HL-60 (cell line): Measurements from ENCODE around the gene CREB3L1.

ENCODE experiments used
- TF ChIP-seq, protein P1 (sequence below): IDR thresholded peaks from one replicate; pipeline ENCODE4 v1.5.1; 2011; ENCODE audit warnings: low read length, control low read depth, inconsistent platforms; ENCODE audit not compliant: insufficient read depth
- TF ChIP-seq, protein P2 (sequence below): IDR thresholded peaks from 2 replicates; pipeline ENCODE4 v1.6.1; 2012; ENCODE audit warnings: low read depth; ENCODE audit not compliant: insufficient replicate concordance

DNA sequence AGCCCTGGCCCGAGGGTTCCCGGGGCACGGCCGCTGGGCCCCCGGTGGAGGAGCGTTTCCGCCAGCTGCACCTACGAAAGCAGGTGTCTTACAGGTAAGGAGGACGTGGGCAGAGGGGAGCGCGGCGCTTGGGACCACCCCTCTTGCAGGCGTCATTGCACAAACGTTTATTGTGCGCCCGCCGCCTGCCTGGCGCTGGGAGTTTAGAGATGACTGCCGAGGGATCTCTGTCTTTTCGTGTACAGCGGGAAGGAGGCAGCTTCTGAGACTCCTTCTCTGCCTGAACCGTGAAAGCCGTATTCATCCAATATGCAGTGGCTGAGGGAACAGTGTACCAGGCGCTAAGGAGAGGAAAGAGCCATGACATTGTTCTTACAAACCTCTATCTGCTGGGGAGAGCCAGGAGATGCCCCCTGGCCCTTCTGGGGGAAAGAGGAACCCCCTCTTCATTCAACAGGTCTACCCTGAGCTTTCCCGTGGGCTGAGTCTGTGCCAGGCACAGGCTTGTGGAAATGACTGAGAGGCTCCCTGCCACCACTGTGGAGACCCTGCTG lies 56.0 kb downstream of the CREB3L1 start:
- TF ChIP-seq, protein P1, sequence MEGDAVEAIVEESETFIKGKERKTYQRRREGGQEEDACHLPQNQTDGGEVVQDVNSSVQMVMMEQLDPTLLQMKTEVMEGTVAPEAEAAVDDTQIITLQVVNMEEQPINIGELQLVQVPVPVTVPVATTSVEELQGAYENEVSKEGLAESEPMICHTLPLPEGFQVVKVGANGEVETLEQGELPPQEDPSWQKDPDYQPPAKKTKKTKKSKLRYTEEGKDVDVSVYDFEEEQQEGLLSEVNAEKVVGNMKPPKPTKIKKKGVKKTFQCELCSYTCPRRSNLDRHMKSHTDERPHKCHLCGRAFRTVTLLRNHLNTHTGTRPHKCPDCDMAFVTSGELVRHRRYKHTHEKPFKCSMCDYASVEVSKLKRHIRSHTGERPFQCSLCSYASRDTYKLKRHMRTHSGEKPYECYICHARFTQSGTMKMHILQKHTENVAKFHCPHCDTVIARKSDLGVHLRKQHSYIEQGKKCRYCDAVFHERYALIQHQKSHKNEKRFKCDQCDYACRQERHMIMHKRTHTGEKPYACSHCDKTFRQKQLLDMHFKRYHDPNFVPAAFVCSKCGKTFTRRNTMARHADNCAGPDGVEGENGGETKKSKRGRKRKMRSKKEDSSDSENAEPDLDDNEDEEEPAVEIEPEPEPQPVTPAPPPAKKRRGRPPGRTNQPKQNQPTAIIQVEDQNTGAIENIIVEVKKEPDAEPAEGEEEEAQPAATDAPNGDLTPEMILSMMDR: no peak
- TF ChIP-seq, protein P2, sequence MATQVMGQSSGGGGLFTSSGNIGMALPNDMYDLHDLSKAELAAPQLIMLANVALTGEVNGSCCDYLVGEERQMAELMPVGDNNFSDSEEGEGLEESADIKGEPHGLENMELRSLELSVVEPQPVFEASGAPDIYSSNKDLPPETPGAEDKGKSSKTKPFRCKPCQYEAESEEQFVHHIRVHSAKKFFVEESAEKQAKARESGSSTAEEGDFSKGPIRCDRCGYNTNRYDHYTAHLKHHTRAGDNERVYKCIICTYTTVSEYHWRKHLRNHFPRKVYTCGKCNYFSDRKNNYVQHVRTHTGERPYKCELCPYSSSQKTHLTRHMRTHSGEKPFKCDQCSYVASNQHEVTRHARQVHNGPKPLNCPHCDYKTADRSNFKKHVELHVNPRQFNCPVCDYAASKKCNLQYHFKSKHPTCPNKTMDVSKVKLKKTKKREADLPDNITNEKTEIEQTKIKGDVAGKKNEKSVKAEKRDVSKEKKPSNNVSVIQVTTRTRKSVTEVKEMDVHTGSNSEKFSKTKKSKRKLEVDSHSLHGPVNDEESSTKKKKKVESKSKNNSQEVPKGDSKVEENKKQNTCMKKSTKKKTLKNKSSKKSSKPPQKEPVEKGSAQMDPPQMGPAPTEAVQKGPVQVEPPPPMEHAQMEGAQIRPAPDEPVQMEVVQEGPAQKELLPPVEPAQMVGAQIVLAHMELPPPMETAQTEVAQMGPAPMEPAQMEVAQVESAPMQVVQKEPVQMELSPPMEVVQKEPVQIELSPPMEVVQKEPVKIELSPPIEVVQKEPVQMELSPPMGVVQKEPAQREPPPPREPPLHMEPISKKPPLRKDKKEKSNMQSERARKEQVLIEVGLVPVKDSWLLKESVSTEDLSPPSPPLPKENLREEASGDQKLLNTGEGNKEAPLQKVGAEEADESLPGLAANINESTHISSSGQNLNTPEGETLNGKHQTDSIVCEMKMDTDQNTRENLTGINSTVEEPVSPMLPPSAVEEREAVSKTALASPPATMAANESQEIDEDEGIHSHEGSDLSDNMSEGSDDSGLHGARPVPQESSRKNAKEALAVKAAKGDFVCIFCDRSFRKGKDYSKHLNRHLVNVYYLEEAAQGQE: no peak
